WTC11 (cell line): ENCODE data around the gene DNASE1L3. TPM values are rescaled to one million over a fixed set of nuclear protein-coding genes. Genes with fewer than 3 reads are reported as not detected.

ENCODE experiments used
- ATAC-seq: fragments of 200-7000 bp; cut with Tn5 transposase; 2 replicates; pipeline ENCODE4 v1.10.0; 2021; ENCODE audit warnings: mild to moderate bottlenecking, moderate library complexity
- CTCF ChIA-PET: fragments of 300-600 bp; sonication (Branson Sonifier 250); formaldehyde crosslinking; loops from one replicate; lab custom pipeline; 2021; ENCODE audit warnings: antibody characterized with exemption; lab: Charles Lee
- POLR2A ChIA-PET: fragments of 350-600 bp; sonication (Branson Sonifier 250); formaldehyde crosslinking; loops from one replicate; lab custom pipeline; 2021; ENCODE audit warnings: antibody characterized with exemption; lab: Charles Lee
- DNase-seq: peaks from one replicate; pipeline ENCODE4 v3.0.0; 2021; ENCODE audit warnings: low spot score
- H3K27ac Mint-ChIP-seq: 2 replicates; pipeline ENCODE4 v1.8.0; 2021; ENCODE audit warnings: mixed read lengths
- H3K27me3 Mint-ChIP-seq: 2 replicates; pipeline ENCODE4 v1.8.0; 2021; ENCODE audit warnings: low read depth, mild to moderate bottlenecking, moderate library complexity, mixed read lengths
- H3K36me3 Mint-ChIP-seq: 2 replicates; pipeline ENCODE4 v1.8.0; 2021; ENCODE audit warnings: mixed read lengths
- H3K4me1 Mint-ChIP-seq: 2 replicates; pipeline ENCODE4 v1.8.0; 2022; ENCODE audit warnings: mixed read lengths
- H3K4me3 Mint-ChIP-seq: 2 replicates; pipeline ENCODE4 v1.8.0; 2021; ENCODE audit warnings: mild to moderate bottlenecking, moderate library complexity, mixed read lengths
- H3K9me3 Mint-ChIP-seq: 2 replicates; pipeline ENCODE4 v1.8.0; 2021; ENCODE audit warnings: mixed read lengths
- ATF1 ChIP-seq: sonication (generic); formaldehyde crosslinking; IDR thresholded peaks from 2 replicates; pipeline ENCODE4 v1.8.1; 2023; ENCODE audit warnings: mild to moderate bottlenecking, moderate library complexity, missing genetic modification reagents
- FOXP1 ChIP-seq: sonication (generic); formaldehyde crosslinking; IDR thresholded peaks from 2 replicates; pipeline ENCODE4 v1.8.0; 2022; ENCODE audit warnings: missing genetic modification reagents, mild to moderate bottlenecking, moderate library complexity, borderline replicate concordance
- GTF2I ChIP-seq: fragments of 250-450 bp; sonication (Bioruptor Pico); conservative IDR thresholded peaks from 2 replicates; pipeline ENCODE4 v1.4.0; 2021; ENCODE audit warnings: mild to moderate bottlenecking
- JAZF1 ChIP-seq: fragments of 250-450 bp; sonication (Bioruptor Pico); IDR thresholded peaks from 2 replicates; pipeline ENCODE4 v1.9.0; 2021; ENCODE audit warnings: moderate library complexity, mild to moderate bottlenecking, inconsistent platforms
- NFE2L1 ChIP-seq: sonication (generic); formaldehyde crosslinking; IDR thresholded peaks from 2 replicates; pipeline ENCODE4 v1.8.1; 2023; ENCODE audit warnings: missing genetic modification reagents
- NFYB ChIP-seq: sonication (generic); formaldehyde crosslinking; conservative IDR thresholded peaks from 2 replicates; pipeline ENCODE4 v1.8.0; 2022; ENCODE audit warnings: low read depth, missing genetic modification reagents
- NR3C1 ChIP-seq: sonication (generic); formaldehyde crosslinking; conservative IDR thresholded peaks from 2 replicates; pipeline ENCODE4 v1.8.1; 2023; ENCODE audit warnings: low read depth, mild to moderate bottlenecking, missing genetic modification reagents
- OVOL2 ChIP-seq: fragments of 250-450 bp; sonication (Bioruptor Pico); IDR thresholded peaks from 2 replicates; pipeline ENCODE4 v1.9.0; 2021; ENCODE audit warnings: mild to moderate bottlenecking, borderline replicate concordance
- TEAD4 ChIP-seq: sonication (generic); formaldehyde crosslinking; IDR thresholded peaks from 2 replicates; pipeline ENCODE4 v1.8.0; 2022; ENCODE audit warnings: mild to moderate bottlenecking, missing genetic modification reagents
- ZNF138 ChIP-seq: sonication (generic); formaldehyde crosslinking; conservative IDR thresholded peaks from 2 replicates; pipeline ENCODE4 v1.8.1; 2022; ENCODE audit warnings: mild to moderate bottlenecking, moderate library complexity, missing genetic modification reagents
- ZNF219 ChIP-seq: sonication (generic); formaldehyde crosslinking; IDR thresholded peaks from 2 replicates; pipeline ENCODE4 v1.8.0; 2023; ENCODE audit warnings: missing genetic modification reagents, mild to moderate bottlenecking, borderline replicate concordance
- ZNF317 ChIP-seq: sonication (generic); formaldehyde crosslinking; IDR thresholded peaks from 2 replicates; pipeline ENCODE4 v1.8.1; 2023; ENCODE audit warnings: low read depth, mild to moderate bottlenecking, moderate library complexity, missing genetic modification reagents, borderline replicate concordance
- total RNA-seq: library from RNA; stranded (reverse); gene quantifications from 3 replicates; pipeline ENCODE4 v1.2.3, GENCODE V29; 2021
- TF ChIP-seq, protein P1 (sequence below): sonication (generic); formaldehyde crosslinking; conservative IDR thresholded peaks from 2 replicates; pipeline ENCODE4 v1.8.1; 2023; ENCODE audit warnings: mild to moderate bottlenecking, low read depth, missing genetic modification reagents, moderate library complexity
- TF ChIP-seq, protein P2 (sequence below): sonication (generic); formaldehyde crosslinking; IDR thresholded peaks from 2 replicates; pipeline ENCODE4 v1.8.0; 2023; ENCODE audit warnings: missing genetic modification reagents
- TF ChIP-seq, protein P3 (sequence below): sonication (generic); formaldehyde crosslinking; IDR thresholded peaks from 2 replicates; pipeline ENCODE4 v1.8.1; 2022; ENCODE audit warnings: mild to moderate bottlenecking, moderate library complexity, missing genetic modification reagents
- TF ChIP-seq, protein P4 (sequence below): sonication (generic); formaldehyde crosslinking; IDR thresholded peaks from 2 replicates; pipeline ENCODE4 v1.8.0; 2022; ENCODE audit warnings: mild to moderate bottlenecking, missing genetic modification reagents
- TF ChIP-seq, protein P5 (sequence below): sonication (generic); formaldehyde crosslinking; IDR thresholded peaks from 2 replicates; pipeline ENCODE4 v1.8.0; 2023; ENCODE audit warnings: mild to moderate bottlenecking, missing genetic modification reagents
- TF ChIP-seq, protein P6 (sequence below): sonication (generic); formaldehyde crosslinking; IDR thresholded peaks from 2 replicates; pipeline ENCODE4 v1.8.0; 2023; ENCODE audit warnings: missing genetic modification reagents, mild to moderate bottlenecking, borderline replicate concordance
- TF ChIP-seq, protein P7 (sequence below): fragments of 250-450 bp; sonication (Bioruptor Pico); conservative IDR thresholded peaks from 2 replicates; pipeline ENCODE4 v1.9.0; 2021; ENCODE audit warnings: mild to moderate bottlenecking

The DNASE1L3 gene
- total RNA-seq, 1 experiment from 2014 or later = not detected

DNA sequence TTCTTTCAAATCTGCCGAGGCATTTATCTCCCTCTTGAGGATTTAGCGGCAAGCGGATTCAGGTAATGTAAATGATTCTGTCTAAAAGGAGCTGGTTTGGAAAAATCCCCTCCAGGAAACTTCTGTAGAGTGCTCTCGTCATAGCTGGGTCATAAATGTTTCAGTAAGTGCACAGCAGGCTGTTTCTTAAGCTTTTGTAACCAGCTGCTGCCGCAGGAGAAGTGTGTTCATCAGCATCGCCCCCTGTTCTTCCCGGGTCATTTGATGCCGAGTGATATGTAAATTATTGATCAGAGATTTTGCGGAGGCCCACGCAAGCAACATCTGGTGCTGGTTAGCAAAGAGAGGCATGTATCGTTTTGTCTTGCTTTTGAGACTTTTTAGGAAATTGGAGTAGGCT lies 53.1 kb downstream of the DNASE1L3 start:
- H3K4me1 Mint-ChIP-seq = no peaks in the 10 kb centered on the region
- no peak overlapping the region for H3K27ac Mint-ChIP-seq
- no peak for ATAC-seq
- no peaks in the 10 kb centered on the region for H3K27me3 Mint-ChIP-seq
- H3K9me3 Mint-ChIP-seq = no peaks in the 10 kb centered on the region
- ChIA-PET POLR2A (no interaction called here), CTCF (interaction anchor here (1.3 to 1.7 kb wide), 2 partner anchors 10 to 16 kb away, joined by 3 to 10 read pairs; no protein-coding TSS in a partner anchor)
- DNase-seq = no peak
- peaks cover 67% of the 10 kb centered on the region for H3K36me3 Mint-ChIP-seq
- no peak overlapping the region for H3K4me3 Mint-ChIP-seq
- TF ChIP-seq, protein P1, sequence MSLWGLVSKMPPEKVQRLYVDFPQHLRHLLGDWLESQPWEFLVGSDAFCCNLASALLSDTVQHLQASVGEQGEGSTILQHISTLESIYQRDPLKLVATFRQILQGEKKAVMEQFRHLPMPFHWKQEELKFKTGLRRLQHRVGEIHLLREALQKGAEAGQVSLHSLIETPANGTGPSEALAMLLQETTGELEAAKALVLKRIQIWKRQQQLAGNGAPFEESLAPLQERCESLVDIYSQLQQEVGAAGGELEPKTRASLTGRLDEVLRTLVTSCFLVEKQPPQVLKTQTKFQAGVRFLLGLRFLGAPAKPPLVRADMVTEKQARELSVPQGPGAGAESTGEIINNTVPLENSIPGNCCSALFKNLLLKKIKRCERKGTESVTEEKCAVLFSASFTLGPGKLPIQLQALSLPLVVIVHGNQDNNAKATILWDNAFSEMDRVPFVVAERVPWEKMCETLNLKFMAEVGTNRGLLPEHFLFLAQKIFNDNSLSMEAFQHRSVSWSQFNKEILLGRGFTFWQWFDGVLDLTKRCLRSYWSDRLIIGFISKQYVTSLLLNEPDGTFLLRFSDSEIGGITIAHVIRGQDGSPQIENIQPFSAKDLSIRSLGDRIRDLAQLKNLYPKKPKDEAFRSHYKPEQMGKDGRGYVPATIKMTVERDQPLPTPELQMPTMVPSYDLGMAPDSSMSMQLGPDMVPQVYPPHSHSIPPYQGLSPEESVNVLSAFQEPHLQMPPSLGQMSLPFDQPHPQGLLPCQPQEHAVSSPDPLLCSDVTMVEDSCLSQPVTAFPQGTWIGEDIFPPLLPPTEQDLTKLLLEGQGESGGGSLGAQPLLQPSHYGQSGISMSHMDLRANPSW (CRISPR knock-in tag) = no peak
- TF ChIP-seq NR3C1 (CRISPR knock-in tag) (no peak), TEAD4 (CRISPR knock-in tag) (no peak), ATF1 (CRISPR knock-in tag) (no peak), ZNF138 (CRISPR knock-in tag) (no peak), ZNF317 (CRISPR knock-in tag) (no peak), NFE2L1 (no peak), OVOL2 (CRISPR knock-in tag) (no peak), GTF2I (CRISPR knock-in tag) (no peak), ZNF219 (CRISPR knock-in tag) (no peak), FOXP1 (CRISPR knock-in tag) (no peak), JAZF1 (no peak), NFYB (CRISPR knock-in tag) (no peak)
- TF ChIP-seq, protein P2, sequence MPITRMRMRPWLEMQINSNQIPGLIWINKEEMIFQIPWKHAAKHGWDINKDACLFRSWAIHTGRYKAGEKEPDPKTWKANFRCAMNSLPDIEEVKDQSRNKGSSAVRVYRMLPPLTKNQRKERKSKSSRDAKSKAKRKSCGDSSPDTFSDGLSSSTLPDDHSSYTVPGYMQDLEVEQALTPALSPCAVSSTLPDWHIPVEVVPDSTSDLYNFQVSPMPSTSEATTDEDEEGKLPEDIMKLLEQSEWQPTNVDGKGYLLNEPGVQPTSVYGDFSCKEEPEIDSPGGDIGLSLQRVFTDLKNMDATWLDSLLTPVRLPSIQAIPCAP = no peak
- TF ChIP-seq, protein P3, sequence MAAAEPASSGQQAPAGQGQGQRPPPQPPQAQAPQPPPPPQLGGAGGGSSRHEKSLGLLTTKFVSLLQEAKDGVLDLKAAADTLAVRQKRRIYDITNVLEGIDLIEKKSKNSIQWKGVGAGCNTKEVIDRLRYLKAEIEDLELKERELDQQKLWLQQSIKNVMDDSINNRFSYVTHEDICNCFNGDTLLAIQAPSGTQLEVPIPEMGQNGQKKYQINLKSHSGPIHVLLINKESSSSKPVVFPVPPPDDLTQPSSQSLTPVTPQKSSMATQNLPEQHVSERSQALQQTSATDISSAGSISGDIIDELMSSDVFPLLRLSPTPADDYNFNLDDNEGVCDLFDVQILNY (CRISPR knock-in tag) = no peak
- TF ChIP-seq, protein P4, sequence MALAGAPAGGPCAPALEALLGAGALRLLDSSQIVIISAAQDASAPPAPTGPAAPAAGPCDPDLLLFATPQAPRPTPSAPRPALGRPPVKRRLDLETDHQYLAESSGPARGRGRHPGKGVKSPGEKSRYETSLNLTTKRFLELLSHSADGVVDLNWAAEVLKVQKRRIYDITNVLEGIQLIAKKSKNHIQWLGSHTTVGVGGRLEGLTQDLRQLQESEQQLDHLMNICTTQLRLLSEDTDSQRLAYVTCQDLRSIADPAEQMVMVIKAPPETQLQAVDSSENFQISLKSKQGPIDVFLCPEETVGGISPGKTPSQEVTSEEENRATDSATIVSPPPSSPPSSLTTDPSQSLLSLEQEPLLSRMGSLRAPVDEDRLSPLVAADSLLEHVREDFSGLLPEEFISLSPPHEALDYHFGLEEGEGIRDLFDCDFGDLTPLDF (CRISPR knock-in tag) = no peak
- TF ChIP-seq, protein P5, sequence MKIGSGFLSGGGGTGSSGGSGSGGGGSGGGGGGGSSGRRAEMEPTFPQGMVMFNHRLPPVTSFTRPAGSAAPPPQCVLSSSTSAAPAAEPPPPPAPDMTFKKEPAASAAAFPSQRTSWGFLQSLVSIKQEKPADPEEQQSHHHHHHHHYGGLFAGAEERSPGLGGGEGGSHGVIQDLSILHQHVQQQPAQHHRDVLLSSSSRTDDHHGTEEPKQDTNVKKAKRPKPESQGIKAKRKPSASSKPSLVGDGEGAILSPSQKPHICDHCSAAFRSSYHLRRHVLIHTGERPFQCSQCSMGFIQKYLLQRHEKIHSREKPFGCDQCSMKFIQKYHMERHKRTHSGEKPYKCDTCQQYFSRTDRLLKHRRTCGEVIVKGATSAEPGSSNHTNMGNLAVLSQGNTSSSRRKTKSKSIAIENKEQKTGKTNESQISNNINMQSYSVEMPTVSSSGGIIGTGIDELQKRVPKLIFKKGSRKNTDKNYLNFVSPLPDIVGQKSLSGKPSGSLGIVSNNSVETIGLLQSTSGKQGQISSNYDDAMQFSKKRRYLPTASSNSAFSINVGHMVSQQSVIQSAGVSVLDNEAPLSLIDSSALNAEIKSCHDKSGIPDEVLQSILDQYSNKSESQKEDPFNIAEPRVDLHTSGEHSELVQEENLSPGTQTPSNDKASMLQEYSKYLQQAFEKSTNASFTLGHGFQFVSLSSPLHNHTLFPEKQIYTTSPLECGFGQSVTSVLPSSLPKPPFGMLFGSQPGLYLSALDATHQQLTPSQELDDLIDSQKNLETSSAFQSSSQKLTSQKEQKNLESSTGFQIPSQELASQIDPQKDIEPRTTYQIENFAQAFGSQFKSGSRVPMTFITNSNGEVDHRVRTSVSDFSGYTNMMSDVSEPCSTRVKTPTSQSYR = no peak
- TF ChIP-seq, protein P6, sequence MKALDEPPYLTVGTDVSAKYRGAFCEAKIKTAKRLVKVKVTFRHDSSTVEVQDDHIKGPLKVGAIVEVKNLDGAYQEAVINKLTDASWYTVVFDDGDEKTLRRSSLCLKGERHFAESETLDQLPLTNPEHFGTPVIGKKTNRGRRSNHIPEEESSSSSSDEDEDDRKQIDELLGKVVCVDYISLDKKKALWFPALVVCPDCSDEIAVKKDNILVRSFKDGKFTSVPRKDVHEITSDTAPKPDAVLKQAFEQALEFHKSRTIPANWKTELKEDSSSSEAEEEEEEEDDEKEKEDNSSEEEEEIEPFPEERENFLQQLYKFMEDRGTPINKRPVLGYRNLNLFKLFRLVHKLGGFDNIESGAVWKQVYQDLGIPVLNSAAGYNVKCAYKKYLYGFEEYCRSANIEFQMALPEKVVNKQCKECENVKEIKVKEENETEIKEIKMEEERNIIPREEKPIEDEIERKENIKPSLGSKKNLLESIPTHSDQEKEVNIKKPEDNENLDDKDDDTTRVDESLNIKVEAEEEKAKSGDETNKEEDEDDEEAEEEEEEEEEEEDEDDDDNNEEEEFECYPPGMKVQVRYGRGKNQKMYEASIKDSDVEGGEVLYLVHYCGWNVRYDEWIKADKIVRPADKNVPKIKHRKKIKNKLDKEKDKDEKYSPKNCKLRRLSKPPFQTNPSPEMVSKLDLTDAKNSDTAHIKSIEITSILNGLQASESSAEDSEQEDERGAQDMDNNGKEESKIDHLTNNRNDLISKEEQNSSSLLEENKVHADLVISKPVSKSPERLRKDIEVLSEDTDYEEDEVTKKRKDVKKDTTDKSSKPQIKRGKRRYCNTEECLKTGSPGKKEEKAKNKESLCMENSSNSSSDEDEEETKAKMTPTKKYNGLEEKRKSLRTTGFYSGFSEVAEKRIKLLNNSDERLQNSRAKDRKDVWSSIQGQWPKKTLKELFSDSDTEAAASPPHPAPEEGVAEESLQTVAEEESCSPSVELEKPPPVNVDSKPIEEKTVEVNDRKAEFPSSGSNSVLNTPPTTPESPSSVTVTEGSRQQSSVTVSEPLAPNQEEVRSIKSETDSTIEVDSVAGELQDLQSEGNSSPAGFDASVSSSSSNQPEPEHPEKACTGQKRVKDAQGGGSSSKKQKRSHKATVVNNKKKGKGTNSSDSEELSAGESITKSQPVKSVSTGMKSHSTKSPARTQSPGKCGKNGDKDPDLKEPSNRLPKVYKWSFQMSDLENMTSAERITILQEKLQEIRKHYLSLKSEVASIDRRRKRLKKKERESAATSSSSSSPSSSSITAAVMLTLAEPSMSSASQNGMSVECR (CRISPR knock-in tag) = no peak
- TF ChIP-seq, protein P7, sequence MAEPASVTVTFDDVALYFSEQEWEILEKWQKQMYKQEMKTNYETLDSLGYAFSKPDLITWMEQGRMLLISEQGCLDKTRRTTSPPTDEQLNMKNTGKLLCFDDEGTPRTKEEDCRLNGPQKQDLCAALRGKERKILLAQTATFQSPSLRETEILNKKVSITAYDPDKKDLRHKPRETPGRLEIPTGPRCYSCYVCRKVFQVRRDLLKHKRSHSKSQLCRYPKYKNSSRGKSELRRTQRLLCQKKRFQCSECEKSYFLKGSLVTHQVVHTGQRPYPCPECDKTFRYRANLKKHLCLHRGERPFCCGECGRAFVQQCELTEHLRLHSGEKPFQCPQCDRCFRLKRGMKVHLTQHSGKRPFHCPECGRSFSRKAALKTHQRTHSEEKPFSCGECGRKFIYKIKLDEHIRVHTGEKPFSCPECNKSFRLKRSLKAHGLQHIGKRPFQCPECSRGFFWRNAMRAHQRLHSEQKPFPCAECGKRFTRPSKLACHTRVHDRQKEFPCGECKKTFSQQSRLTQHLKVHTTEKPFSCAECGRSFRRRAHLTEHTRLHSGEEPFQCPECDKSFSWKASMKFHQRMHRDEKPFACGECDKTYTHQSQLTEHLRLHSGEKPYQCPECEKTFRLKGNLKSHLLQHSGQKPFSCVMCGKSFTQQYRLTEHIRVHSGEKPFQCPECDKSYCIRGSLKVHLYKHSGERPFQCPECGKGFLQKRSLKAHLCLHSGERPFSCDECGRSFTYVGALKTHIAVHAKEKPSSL (CRISPR knock-in tag) = no peak
